ENCODE data around the gene GPR15LG.

Gene GPR15LG

GRCh38 chr10:84208023-84208422, 34.4 kb downstream of the GPR15LG start:
- DNase-seq: no peak
- no peaks in the 10 kb centered on the region for H3K4me1 ChIP-seq (ENCODE audit: control extremely low read depth in 1 of 4, control insufficient read depth in 4 of 4, insufficient read depth in 4 of 4, low read length in 3 of 4)
- 92% methylated on average over 9 of the region's 10 CpGs for WGBS (ENCODE audit: insufficient coverage)
- no peak overlapping the region for H3K27ac ChIP-seq (ENCODE audit: insufficient read depth in 1 of 2, low read depth in 1 of 2, low read length in 2 of 2, poor library complexity in 1 of 2, severe bottlenecking in 2 of 2)
- H3K9me3 ChIP-seq (ENCODE audit: control extremely low read depth in 1 of 5, control insufficient read depth in 4 of 5, insufficient read depth in 2 of 5, low read depth in 1 of 5, low read length in 4 of 5): no peaks in the 10 kb centered on the region
- H3K4me3 ChIP-seq (ENCODE audit: control insufficient read depth in 1 of 7, extremely low read depth in 1 of 7, insufficient read depth in 4 of 7, low read depth in 2 of 7, low read length in 6 of 7): no peak overlapping the region
- CTCF ChIA-PET: interaction anchor here (1.0 to 2.1 kb wide), 4 partner anchors 10 to 61 kb away, joined by 3 to 11 read pairs (median 4); no protein-coding TSS in a partner anchor
- H3K27me3 ChIP-seq (replicated peaks in 2 of 5; ENCODE audit: control insufficient read depth in 4 of 5, insufficient read depth in 5 of 5, low read length in 4 of 5): peaks cover 0 to 13% (median 12%) of the 10 kb centered on the region in 5 experiments
- H3K36me3 ChIP-seq (ENCODE audit: control insufficient read depth in 4 of 4, insufficient read depth in 4 of 4, low read length in 3 of 4): no peaks in the 10 kb centered on the region
- POLR2A ChIA-PET: no interaction called here

- 95% methylated on average over 2 of the region's 2 CpGs for WGBS (ENCODE audit: insufficient coverage)
Observed at GRCh38 chr10:84211566-84211965, 38.0 kb downstream of the GPR15LG start.

DNA sequence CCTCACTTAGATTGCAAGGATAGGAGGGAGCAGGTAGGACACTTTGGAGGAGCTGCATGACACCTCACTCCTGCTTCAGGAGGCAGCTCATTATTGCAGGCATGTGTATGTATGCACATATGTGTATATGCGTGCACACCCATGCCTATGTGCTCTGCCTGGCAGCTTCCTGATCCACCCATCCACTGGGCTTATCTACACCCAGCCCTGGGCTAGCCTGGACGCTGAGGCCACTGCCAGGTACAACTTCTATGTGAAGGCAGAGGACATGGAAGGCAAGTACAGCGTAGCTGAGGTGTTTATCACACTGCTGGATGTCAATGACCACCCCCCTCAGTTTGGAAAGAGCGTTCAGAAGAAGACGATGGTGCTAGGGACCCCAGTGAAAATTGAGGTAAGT, 38.4 kb downstream of the GPR15LG start:
- H3K4me1 ChIP-seq (ENCODE audit: control extremely low read depth in 1 of 4, control insufficient read depth in 4 of 4, insufficient read depth in 4 of 4, low read length in 3 of 4): no peaks in the 10 kb centered on the region
- 84% methylated on average over 3 of the region's 5 CpGs for WGBS (ENCODE audit: insufficient coverage)
- CTCF ChIA-PET: interaction anchor here (1.3 to 2.2 kb wide), 3 partner anchors 12 to 63 kb away, joined by 4 to 10 read pairs (median 5); no protein-coding TSS in a partner anchor
- DNase-seq: no peak
- H3K27ac ChIP-seq (ENCODE audit: insufficient read depth in 1 of 2, low read depth in 1 of 2, low read length in 2 of 2, poor library complexity in 1 of 2, severe bottlenecking in 2 of 2): no peak overlapping the region
- H3K9me3 ChIP-seq (ENCODE audit: control extremely low read depth in 1 of 5, control insufficient read depth in 4 of 5, insufficient read depth in 2 of 5, low read depth in 1 of 5, low read length in 4 of 5): no peaks in the 10 kb centered on the region
- H3K27me3 ChIP-seq (replicated peaks in 2 of 5; ENCODE audit: control insufficient read depth in 4 of 5, insufficient read depth in 5 of 5, low read length in 4 of 5): peaks cover 0 to 21% (median 13%) of the 10 kb centered on the region in 5 experiments
- no peak overlapping the region for H3K4me3 ChIP-seq (ENCODE audit: control insufficient read depth in 1 of 7, extremely low read depth in 1 of 7, insufficient read depth in 4 of 7, low read depth in 2 of 7, low read length in 6 of 7)
- POLR2A ChIA-PET: no interaction called here
- H3K36me3 ChIP-seq (ENCODE audit: control insufficient read depth in 4 of 4, insufficient read depth in 4 of 4, low read length in 3 of 4): no peaks in the 10 kb centered on the region

More at GRCh38 chr10:84211566-84211965, 38.0 kb downstream of the GPR15LG start:
- no peaks in the 10 kb centered on the region for H3K9me3 ChIP-seq (ENCODE audit: control extremely low read depth in 1 of 5, control insufficient read depth in 4 of 5, insufficient read depth in 2 of 5, low read depth in 1 of 5, low read length in 4 of 5)
- no peak overlapping the region for H3K4me3 ChIP-seq (ENCODE audit: control insufficient read depth in 1 of 7, extremely low read depth in 1 of 7, insufficient read depth in 4 of 7, low read depth in 2 of 7, low read length in 6 of 7)
- no peaks in the 10 kb centered on the region for H3K4me1 ChIP-seq (ENCODE audit: control extremely low read depth in 1 of 4, control insufficient read depth in 4 of 4, insufficient read depth in 4 of 4, low read length in 3 of 4)
- CTCF ChIA-PET: interaction anchor here (1.3 to 2.2 kb wide), 2 partner anchors 11 to 63 kb away, joined by 5 to 10 read pairs; no protein-coding TSS in a partner anchor
- no peaks in the 10 kb centered on the region for H3K36me3 ChIP-seq (ENCODE audit: control insufficient read depth in 4 of 4, insufficient read depth in 4 of 4, low read length in 3 of 4)
- DNase-seq: no peak
- H3K27ac ChIP-seq (ENCODE audit: insufficient read depth in 1 of 2, low read depth in 1 of 2, low read length in 2 of 2, poor library complexity in 1 of 2, severe bottlenecking in 2 of 2): no peak overlapping the region
- POLR2A ChIA-PET: no interaction called here
- H3K27me3 ChIP-seq (replicated peaks in 2 of 5; ENCODE audit: control insufficient read depth in 4 of 5, insufficient read depth in 5 of 5, low read length in 4 of 5): peaks cover 0 to 24% (median 13%) of the 10 kb centered on the region in 5 experiments

- DNase-seq: no peak
- 93% methylated on average over 8 of the region's 11 CpGs for WGBS (ENCODE audit: insufficient coverage)
- H3K4me1 ChIP-seq (ENCODE audit: control extremely low read depth in 1 of 4, control insufficient read depth in 4 of 4, insufficient read depth in 4 of 4, low read length in 3 of 4): no peaks in the 10 kb centered on the region
- H3K9me3 ChIP-seq (ENCODE audit: control extremely low read depth in 1 of 5, control insufficient read depth in 4 of 5, insufficient read depth in 2 of 5, low read depth in 1 of 5, low read length in 4 of 5): no peaks in the 10 kb centered on the region
- H3K27me3 ChIP-seq (replicated peaks in 2 of 5; ENCODE audit: control insufficient read depth in 4 of 5, insufficient read depth in 5 of 5, low read length in 4 of 5): peaks cover 0 to 21% (median 9%) of the 10 kb centered on the region in 5 experiments
- no peaks in the 10 kb centered on the region for H3K36me3 ChIP-seq (ENCODE audit: control insufficient read depth in 4 of 4, insufficient read depth in 4 of 4, low read length in 3 of 4)
- H3K4me3 ChIP-seq (ENCODE audit: control insufficient read depth in 1 of 7, extremely low read depth in 1 of 7, insufficient read depth in 4 of 7, low read depth in 2 of 7, low read length in 6 of 7): no peak overlapping the region
- ChIA-PET POLR2A (no interaction called here), CTCF (interaction anchor here (1.2 to 1.8 kb wide), 3 partner anchors 13 to 58 kb away, joined by 4 to 5 read pairs (median 4); no protein-coding TSS in a partner anchor)
- no peak overlapping the region for H3K27ac ChIP-seq (ENCODE audit: insufficient read depth in 1 of 2, low read depth in 1 of 2, low read length in 2 of 2, poor library complexity in 1 of 2, severe bottlenecking in 2 of 2)
Observed at GRCh38 chr10:84213076-84213475, 39.5 kb downstream of the GPR15LG start.

GRCh38 chr10:84214046-84214572, 40.5 kb downstream of the GPR15LG start:
- WGBS (ENCODE audit: insufficient coverage): 79% methylated on average over 18 of the region's 25 CpGs
- POLR2A ChIA-PET: no interaction called here
- Histone ChIP-seq H3K4me1 (ENCODE audit: control extremely low read depth in 1 of 4, control insufficient read depth in 4 of 4, insufficient read depth in 4 of 4, low read length in 3 of 4) (no peaks in the 10 kb centered on the region), H3K36me3 (ENCODE audit: control insufficient read depth in 4 of 4, insufficient read depth in 4 of 4, low read length in 3 of 4) (no peaks in the 10 kb centered on the region), H3K27me3 (replicated peaks in 2 of 5; ENCODE audit: control insufficient read depth in 4 of 5, insufficient read depth in 5 of 5, low read length in 4 of 5) (peaks cover 0 to 18% (median 4%) of the 10 kb centered on the region in 5 experiments), H3K27ac (ENCODE audit: insufficient read depth in 1 of 2, low read depth in 1 of 2, low read length in 2 of 2, poor library complexity in 1 of 2, severe bottlenecking in 2 of 2) (no peak overlapping the region), H3K4me3 (ENCODE audit: control insufficient read depth in 1 of 7, extremely low read depth in 1 of 7, insufficient read depth in 4 of 7, low read depth in 2 of 7, low read length in 6 of 7) (peak overlapping the region in 1 of 7 experiments; percentile 66), H3K9me3 (ENCODE audit: control extremely low read depth in 1 of 5, control insufficient read depth in 4 of 5, insufficient read depth in 2 of 5, low read depth in 1 of 5, low read length in 4 of 5) (peaks cover 0 to under 1% (median 0%) of the 10 kb centered on the region in 5 experiments)
- no peak for DNase-seq
- CTCF ChIA-PET: interaction anchor here (0.6 to 1.8 kb wide), 6 partner anchors 20 to 1243 kb away, joined by 3 to 4 read pairs (median 3); no protein-coding TSS in a partner anchor

DNA sequence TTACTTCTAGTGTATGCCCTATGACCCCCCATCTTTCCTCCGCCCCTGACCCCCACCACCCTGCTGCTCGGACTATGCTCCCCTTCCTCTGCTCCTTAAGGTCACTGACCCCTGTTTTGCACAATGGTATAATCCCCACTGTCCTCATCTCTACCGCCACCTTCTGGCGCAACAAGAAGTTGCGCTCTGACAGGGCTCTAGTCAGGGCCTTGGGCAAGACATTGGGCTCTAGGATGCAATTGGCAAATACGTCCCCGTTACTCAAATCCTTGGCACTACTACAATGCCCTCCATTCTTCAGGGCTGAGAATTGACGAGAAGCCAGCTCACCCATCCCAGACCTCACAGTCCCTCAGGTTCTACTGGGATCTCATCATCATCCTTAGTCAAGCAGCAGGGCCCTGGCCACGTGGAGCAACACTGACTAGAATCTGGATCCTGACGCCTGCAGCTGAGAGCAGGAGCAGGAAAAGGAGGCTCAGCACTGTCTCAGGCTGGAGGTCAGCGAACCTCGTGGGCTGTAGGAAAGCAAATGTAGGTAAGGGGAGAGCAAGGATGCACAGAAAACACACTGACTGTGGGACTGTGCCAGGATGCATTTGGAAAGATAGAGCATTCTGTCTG, 41.1 kb downstream of the GPR15LG start:
- no peaks in the 10 kb centered on the region for H3K4me1 ChIP-seq (ENCODE audit: control extremely low read depth in 1 of 4, control insufficient read depth in 4 of 4, insufficient read depth in 4 of 4, low read length in 3 of 4)
- 50% methylated on average over 11 of the region's 12 CpGs for WGBS (ENCODE audit: insufficient coverage)
- peak; percentile 29 to 63 (median 50) for DNase-seq
- peak overlapping the region in 1 of 7 experiments; percentile 66 for H3K4me3 ChIP-seq (ENCODE audit: control insufficient read depth in 1 of 7, extremely low read depth in 1 of 7, insufficient read depth in 4 of 7, low read depth in 2 of 7, low read length in 6 of 7)
- no peaks in the 10 kb centered on the region for H3K36me3 ChIP-seq (ENCODE audit: control insufficient read depth in 4 of 4, insufficient read depth in 4 of 4, low read length in 3 of 4)
- no peak overlapping the region for H3K27ac ChIP-seq (ENCODE audit: insufficient read depth in 1 of 2, low read depth in 1 of 2, low read length in 2 of 2, poor library complexity in 1 of 2, severe bottlenecking in 2 of 2)
- ChIA-PET POLR2A (no interaction called here), CTCF (interaction anchor here (1.0 to 1.4 kb wide), 3 partner anchors 19 to 48 kb away, joined by 3 read pairs; no protein-coding TSS in a partner anchor)
- H3K27me3 ChIP-seq (replicated peaks in 2 of 5; ENCODE audit: control insufficient read depth in 4 of 5, insufficient read depth in 5 of 5, low read length in 4 of 5): peaks cover 0 to 18% (median 4%) of the 10 kb centered on the region in 5 experiments
- peaks cover 0 to 3% (median 0%) of the 10 kb centered on the region in 5 experiments for H3K9me3 ChIP-seq (ENCODE audit: control extremely low read depth in 1 of 5, control insufficient read depth in 4 of 5, insufficient read depth in 2 of 5, low read depth in 1 of 5, low read length in 4 of 5)

- no peak for DNase-seq
- POLR2A ChIA-PET: no interaction called here
- no peaks in the 10 kb centered on the region for H3K4me1 ChIP-seq (ENCODE audit: control extremely low read depth in 1 of 4, control insufficient read depth in 4 of 4, insufficient read depth in 4 of 4, low read length in 3 of 4)
- CTCF ChIA-PET: interaction anchor here (1.0 to 2.1 kb wide), 4 partner anchors 8 to 23 kb away, joined by 3 to 7 read pairs (median 3); no protein-coding TSS in a partner anchor
- peaks cover 0 to 3% (median 0%) of the 10 kb centered on the region in 5 experiments for H3K9me3 ChIP-seq (ENCODE audit: control extremely low read depth in 1 of 5, control insufficient read depth in 4 of 5, insufficient read depth in 2 of 5, low read depth in 1 of 5, low read length in 4 of 5)
- peaks cover 0 to 12% (median under 1%) of the 10 kb centered on the region in 5 experiments for H3K27me3 ChIP-seq (replicated peaks in 2 of 5; ENCODE audit: control insufficient read depth in 4 of 5, insufficient read depth in 5 of 5, low read length in 4 of 5)
- H3K36me3 ChIP-seq (ENCODE audit: control insufficient read depth in 4 of 4, insufficient read depth in 4 of 4, low read length in 3 of 4): no peaks in the 10 kb centered on the region
- H3K4me3 ChIP-seq (ENCODE audit: control insufficient read depth in 1 of 7, extremely low read depth in 1 of 7, insufficient read depth in 4 of 7, low read depth in 2 of 7, low read length in 6 of 7): no peak overlapping the region
- H3K27ac ChIP-seq (ENCODE audit: insufficient read depth in 1 of 2, low read depth in 1 of 2, low read length in 2 of 2, poor library complexity in 1 of 2, severe bottlenecking in 2 of 2): no peak overlapping the region
- 93% methylated on average over 9 of the region's 9 CpGs for WGBS (ENCODE audit: insufficient coverage)
Observed at GRCh38 chr10:84216834-84217233, 43.2 kb downstream of the GPR15LG start.

Data from common myeloid progenitor, CD34-positive (primary cell).